Heart left ventricle (tissue), 13 donors: Measurements from ENCODE around the gene SPAST.
"Not testable (repeated sequence)": the region's sequence is repeated elsewhere in the genome, so short reads cannot be mapped to it uniquely, and the experiment has no call there.

Experiments
- CTCF ChIP-seq, 12 donors: fragments of 200-600 bp; sonication (generic) in 4 of 12; IDR thresholded peaks; one replicate each; pipeline versions ENCODE4 v1.5.0 to v1.8.0; 2018 to 2022; ENCODE audit warnings: antibody characterized with exemption in 12 of 12, mild to moderate bottlenecking in 5 of 12
- POLR2A ChIP-seq, 2 donors: fragments of 450-650 bp; IDR thresholded peaks; one replicate each; pipeline ENCODE4 v1.6.1; 2017; ENCODE audit warnings: antibody characterized with exemption in 2 of 2, mild to moderate bottlenecking in 2 of 2, moderate library complexity in 2 of 2
- donor health status: ischemic (EF 13 %, LVEDD 7.1; RV severe dilation, severe dysfunction).
- donor health status: DM: no; HTN: yes; CAD: no.
- donor health status: DM: no; HTN: no; CAD: no.
- donor health status: ischemic (EF 25% LVEDD 6.9; RV normal size, moderate dysfunction).
- donor health status: ischemic (EF 25% LVEDD 5.7; RV mildly dilated, moderate dysfunction).
- donor health status: ischemic (EF 35%, LVEDD 5.7; RV mildly dilated, moderate dysfunction).
- donor health status: nonischemic (EF 11% LVEDD 7.7; RV severe dilation, severe dysfunction).
- donor health status: DM: yes; HTN: yes; CAD: no.
- donor health status: PGD.
- donor health status: ischemic (EF 29% LVEDD 5.4; RV normal size, mild dysfunction).
- donor health status: nonischemic (EF 23%, LVEDD 6.1; RV moderate dilation, normal function).

GRCh38 chr2:32054583-32054982 is 8.8 kb upstream of the SPAST start:
- TF ChIP-seq CTCF, POLR2A (IDR thresholded peaks at IDR 0.05): not testable (repeated sequence)
